Cerebellar nuclear complex (tissue), 1 donor: Measurements from ENCODE around the gene TERB1.

Experiments used
- DNase-seq, 2 experiments: peaks; one replicate each; lab custom pipeline; 2025; lab: John Stamatoyannopoulos, UW

The TERB1 gene

GRCh38 chr16:66801320-66802105 is at the start of gene TERB1:
Gene TERB1, minus strand, starts transcription at chr16:66801584. Its CDS starts 4,786 bp downstream, at chr16:66796798.
- DNase-seq: no peak

- no peak for DNase-seq
Observed at GRCh38 chr16:66850115-66850815, 48.9 kb upstream of the TERB1 start.

GRCh38 chr16:66849549-66849948 is 48.2 kb upstream of the TERB1 start:
- DNase-seq: no peak

- no peak for DNase-seq
Observed at GRCh38 chr16:66849021-66849420, 47.6 kb upstream of the TERB1 start.

GRCh38 chr16:66848172-66848571 is 46.8 kb upstream of the TERB1 start:
- no peak for DNase-seq

GRCh38 chr16:66847533-66848067 is 46.2 kb upstream of the TERB1 start:
- DNase-seq: no peak

- no peak for DNase-seq
Observed at GRCh38 chr16:66846831-66847230, 45.4 kb upstream of the TERB1 start.

GRCh38 chr16:66846266-66846665 is 44.9 kb upstream of the TERB1 start:
- no peak for DNase-seq

GRCh38 chr16:66845791-66846221 is 44.4 kb upstream of the TERB1 start:
- no peak for DNase-seq

GRCh38 chr16:66845080-66845410 is 43.7 kb upstream of the TERB1 start:
- no peak for DNase-seq

GRCh38 chr16:66844342-66845079 is 43.1 kb upstream of the TERB1 start, which contains the start of gene CA7:
Gene CA7, plus strand, starts transcription at chr16:66844414. Its CDS starts 74 bp downstream, at chr16:66844488.
- DNase-seq: no peak

GRCh38 chr16:66844009-66844341 is 42.6 kb upstream of the TERB1 start:
- DNase-seq: no peak

GRCh38 chr16:66843191-66843590 is 41.8 kb upstream of the TERB1 start:
- no peak for DNase-seq

- DNase-seq: no peak
Observed at GRCh38 chr16:66842765-66843164, 41.4 kb upstream of the TERB1 start.

- DNase-seq: no peak
Observed at GRCh38 chr16:66841366-66841765, 40.0 kb upstream of the TERB1 start.

GRCh38 chr16:66840883-66841282 is 39.5 kb upstream of the TERB1 start:
- no peak for DNase-seq

- no peak for DNase-seq
Observed at GRCh38 chr16:66834746-66835145, 33.4 kb upstream of the TERB1 start.

- no peak for DNase-seq
Observed at GRCh38 chr16:66832661-66833305, 31.4 kb upstream of the TERB1 start.

GRCh38 chr16:66832190-66832589 is 30.8 kb upstream of the TERB1 start:
- no peak for DNase-seq

GRCh38 chr16:66830422-66831404 is 29.3 kb upstream of the TERB1 start, which contains the start of gene NAE1:
Gene NAE1, minus strand, starts transcription at chr16:66830976. Its CDS starts 77 bp downstream, at chr16:66830899.
- peak in 1 of 2 experiments; percentile 49 for DNase-seq

GRCh38 chr16:66824006-66824405 is 22.6 kb upstream of the TERB1 start:
- DNase-seq: no peak
